COLO829 (cell line): ENCODE data around the gene RTP2.
A peak's percentile ranks its signal among the peaks of the same experiment; 100 is the strongest.
"Not testable (repeated sequence)": the region's sequence is repeated elsewhere in the genome, so short reads cannot be mapped to it uniquely, and the experiment has no call there.

Source experiments
- DNase-seq: peaks from one replicate; pipeline ENCODE4 v3.0.0; 2012; ENCODE audit warnings: low spot score

The RTP2 gene

DNA sequence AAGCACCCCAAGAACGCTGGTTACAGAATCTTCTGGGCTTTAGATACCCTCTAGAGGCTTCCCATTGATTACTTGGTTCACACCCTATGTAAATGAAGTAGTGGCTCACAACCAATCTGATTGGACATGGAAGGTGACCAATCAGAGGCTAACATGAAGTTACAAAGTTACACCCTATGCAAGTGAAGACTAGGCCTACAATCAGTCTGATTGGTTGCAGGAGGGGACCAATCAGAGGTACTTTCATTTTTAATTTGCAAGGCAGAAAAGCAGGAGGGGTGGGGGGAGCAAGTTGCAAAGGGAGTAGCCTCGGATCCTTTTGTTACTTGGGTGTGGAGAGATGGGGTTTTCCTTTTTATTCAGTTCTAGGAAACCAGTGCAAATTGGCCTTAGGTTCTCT lies 11.1 kb upstream of the RTP2 start:
- no peak for DNase-seq

- DNase-seq: no peak
These were observed 6.8 kb upstream of the RTP2 start for GRCh38 chr3:187709155-187709554.

DNA sequence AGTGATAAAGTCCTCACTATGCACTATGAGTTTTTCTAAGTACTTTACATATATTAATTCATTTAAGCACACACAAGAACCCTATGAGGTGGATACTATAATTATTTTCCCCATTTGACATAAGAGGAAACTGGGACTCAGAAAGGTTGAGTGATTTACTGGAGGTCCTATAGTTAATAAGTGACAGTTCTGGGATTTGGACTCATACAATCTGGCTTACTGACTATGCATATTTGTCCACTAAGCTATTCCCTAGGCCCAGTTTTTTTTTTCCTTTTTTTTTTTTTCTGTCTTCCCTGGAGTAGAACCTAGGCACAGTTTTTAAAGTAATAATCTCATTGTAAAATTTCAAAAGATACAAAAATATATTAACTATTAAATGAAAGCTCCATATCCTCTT lies 6.3 kb upstream of the RTP2 start:
- no peak for DNase-seq

DNA sequence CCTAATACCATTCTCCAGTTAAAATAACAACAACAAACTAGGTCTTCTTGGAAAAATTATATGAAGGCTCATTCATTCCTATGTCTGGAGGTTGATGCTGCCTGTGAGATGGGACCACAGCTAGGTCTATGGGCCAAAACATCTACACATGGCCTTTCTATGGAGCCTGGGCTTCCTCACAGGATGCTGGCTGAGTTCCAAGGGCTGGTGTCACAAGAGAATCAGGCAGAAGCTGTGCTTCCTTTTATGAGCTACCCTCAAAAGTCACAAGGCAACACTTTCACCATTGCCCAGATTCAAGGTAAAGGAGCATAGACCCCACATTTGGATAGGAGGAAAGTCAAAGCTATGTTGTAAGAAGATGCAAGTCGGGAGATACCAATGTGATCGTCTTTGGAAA lies 4.6 kb upstream of the RTP2 start:
- DNase-seq: no peak

GRCh38 chr3:187705164-187705563 lies 2.8 kb upstream of the RTP2 start:
- no peak for DNase-seq

DNA sequence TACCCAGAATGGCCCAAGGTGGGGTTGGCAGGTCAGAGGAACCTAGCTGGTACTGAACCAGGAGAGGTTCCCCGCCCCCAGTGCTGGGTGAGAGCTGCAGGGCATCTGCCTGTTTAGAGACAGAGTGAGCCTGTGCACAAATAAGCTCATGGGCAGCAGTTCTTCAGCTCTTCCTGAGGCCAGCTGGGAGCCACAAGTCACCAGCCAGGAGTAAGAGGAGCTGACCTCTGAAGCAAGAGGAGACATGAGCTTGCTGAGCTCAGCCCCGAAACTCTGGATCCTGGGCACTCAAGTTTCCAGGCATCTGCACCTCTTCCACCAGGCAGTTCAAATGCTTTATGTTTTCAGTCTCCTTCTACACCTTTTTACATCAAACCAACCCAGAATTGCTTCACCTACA lies 2.1 kb downstream of the RTP2 start:
- no peak for DNase-seq

DNA sequence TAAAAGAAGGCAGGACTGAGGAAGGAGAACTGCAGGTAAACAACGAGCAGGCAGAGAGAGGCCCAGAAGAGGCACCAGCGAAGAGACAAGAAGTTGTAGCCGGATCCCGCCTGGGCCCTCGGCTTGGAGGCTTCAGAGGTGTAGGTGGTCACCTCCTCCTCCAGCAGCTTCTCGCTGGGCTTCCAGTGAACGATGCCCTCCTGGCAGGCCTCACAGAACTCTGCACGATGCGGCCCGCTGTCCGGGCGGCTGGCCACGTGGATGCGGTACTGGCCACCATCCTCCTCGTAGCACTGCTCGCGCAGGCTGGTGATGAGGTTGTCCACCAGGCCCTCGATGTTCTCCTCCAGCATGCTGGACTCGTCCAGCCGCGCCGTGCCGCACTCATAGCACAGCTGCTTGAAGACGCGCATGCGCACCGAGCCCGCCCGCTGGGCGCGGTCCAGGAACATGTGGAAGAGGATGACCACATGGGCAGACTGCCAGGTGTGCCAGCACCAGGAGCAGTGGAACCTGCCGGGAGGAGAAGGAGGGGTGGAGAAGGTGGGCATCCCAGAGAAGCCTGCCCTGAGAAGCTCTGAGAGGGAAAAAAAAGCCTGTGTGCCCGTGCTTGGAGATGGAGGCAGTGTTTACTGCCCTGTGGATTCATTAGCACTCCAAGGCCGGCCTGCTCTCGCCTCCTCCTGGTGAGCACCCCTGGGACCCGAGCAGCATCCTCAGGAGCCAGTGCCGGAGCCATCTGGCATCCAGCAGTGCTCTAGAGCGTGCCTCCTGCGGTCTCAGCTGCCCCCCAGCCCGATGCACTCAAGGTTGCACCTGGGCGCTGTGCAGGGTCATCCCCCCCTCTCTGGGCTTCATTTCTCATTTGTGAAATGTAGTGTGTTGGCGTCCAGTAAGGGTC lies 3.6 kb downstream of the RTP2 start:
- no peak for DNase-seq

DNA sequence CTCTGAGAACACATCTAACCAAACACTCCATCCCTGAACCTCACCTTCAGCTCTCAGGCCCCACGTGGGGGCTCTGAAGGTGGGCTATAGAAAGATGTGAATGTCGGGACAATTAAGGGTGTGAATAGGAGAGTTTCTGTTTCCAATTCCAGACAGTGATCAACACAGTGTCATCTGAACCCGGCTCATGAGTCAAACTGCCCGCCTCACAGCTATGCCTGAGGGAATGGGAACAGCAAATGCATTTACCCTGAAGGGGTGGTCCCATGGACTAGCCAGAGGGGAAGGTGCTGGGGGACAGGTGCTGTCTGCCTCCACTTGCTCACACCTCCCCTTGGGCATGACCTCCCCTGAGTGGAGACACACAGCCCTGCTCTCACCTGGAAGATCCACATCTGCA lies 6.3 kb downstream of the RTP2 start:
- DNase-seq: no peak

DNA sequence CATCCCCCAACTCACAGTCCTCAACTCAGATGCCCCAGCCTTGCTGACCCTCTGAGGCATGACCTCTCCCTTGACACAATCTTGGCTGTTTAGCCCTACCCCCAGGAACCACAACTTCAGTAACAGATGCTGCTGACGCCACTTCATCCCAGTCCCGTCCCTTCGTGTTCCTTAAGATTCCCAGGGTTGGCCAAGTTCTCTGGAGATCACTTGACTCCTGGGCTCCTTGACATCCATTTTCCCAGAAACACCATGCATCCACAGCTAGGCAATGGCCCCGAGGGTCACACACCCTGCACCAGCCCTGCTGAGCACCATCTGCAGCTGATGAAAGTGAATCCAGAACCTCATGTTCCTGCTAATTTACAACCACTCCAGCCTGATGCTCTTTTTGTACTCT lies 6.9 kb downstream of the RTP2 start:
- no peak for DNase-seq

DNA sequence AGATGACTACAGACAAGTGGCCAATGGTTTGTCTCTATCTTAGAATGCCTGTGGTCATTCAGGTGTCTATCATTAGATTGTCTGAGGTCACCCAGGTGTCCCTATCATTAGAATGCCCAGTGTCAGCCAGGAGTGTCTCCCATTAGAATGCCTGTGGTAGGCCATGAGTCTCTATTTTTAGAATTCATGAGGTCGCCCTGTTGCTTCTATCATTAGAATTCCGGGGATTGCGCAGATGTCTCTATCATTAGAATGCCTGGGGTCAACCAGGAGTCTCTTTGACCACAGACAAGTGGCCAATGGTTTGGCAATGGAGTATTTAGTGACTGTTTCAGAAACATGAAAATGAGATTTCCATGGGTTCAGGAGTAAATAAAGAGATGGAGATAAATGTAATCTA lies 7.6 kb downstream of the RTP2 start:
- DNase-seq: no peak

GRCh38 chr3:187693431-187693830 lies 8.9 kb downstream of the RTP2 start:
- DNase-seq: no peak

DNA sequence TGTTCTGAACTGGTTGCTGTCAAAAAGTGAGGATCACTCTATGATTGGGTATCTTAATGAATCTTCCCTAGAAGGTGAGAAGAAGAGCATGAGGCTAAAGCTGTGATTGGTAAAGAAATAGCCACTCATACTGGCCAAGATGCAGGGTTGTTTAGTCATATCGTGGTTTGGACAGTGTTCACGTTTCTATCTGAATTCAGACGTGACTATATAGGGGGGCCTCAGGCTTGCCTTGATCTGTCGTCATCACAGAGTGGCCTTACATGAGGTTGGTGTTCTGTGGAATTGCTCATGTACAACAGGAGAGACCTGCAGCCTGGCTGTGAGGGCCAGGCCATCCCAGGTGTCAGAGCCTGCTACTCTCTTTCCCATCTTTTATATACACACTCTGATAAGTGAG lies 12.4 kb downstream of the RTP2 start:
- DNase-seq: no peak

GRCh38 chr3:187686621-187687273 lies 15.6 kb downstream of the RTP2 start:
- DNase-seq: no peak

- no peak for DNase-seq
These were observed 16.4 kb downstream of the RTP2 start for GRCh38 chr3:187685948-187686347.

- peak; percentile 57 for DNase-seq
These were observed 17.5 kb downstream of the RTP2 start for GRCh38 chr3:187684880-187685279.

DNA sequence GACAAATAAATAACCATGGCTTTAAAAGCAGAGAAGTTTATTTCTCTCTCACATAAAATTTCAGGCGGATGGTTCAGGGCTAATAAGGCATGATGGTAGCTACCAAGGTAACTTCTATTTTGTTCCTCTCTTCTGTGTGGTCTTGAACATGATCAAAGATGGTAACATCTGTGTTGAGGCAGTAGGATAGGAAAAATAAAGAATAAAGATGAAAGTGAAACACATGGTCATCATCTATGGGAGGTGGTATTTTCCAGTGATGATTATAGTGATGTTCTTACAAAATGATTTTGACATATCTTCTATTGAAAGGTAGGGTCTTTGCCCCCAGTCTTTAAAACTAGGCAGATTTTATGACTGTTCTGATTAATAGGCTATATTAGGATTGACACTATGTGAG lies 17.9 kb downstream of the RTP2 start:
- DNase-seq: no peak

DNA sequence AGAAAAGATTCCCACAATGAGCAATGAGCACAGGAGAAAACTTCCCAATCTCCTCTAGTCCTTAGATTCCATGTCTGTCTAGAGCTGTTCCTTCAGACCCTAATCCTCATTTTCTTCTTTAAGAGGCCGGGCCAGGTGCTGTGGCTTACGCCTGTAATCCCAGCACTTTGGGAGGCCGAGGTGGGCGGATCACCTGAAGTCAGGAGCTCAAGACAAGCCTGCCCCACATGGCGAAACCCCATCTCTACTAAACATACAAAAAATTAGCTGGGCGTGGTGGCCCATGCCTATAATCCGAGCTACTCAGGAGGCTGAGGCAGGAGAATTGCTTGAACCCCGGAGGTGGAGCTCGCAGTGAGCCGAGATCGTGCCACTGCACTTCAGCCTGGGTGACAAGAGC lies 20.6 kb downstream of the RTP2 start:
- DNase-seq: not testable (repeated sequence)

- DNase-seq: peak; percentile 84
These were observed 22.5 kb downstream of the RTP2 start for GRCh38 chr3:187679638-187680396.

DNA sequence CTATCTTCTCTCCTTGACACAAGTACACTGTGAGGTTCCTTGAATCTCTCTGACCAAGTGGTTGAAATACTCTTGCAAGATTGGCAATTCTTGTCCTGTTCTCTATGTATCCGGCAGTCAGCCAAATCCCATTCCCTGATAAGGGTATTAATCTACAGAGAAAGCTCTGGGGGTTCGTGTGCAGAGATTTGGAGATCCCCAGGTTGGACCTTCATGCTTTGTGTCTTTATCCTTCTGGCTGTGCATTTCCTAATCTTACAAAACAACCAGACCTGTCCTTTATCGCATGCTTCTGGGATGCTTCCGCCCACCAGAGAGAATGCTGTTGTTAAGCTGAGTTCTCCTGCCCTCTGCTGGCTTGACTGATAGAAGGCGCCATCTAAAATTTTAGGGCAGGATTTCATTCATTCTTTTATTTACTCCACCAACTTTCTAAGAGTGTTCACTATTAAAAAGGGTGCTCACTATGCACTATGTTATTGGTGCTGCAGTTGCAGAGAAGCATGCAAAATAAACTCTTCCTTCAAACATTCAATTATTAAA lies 23.6 kb downstream of the RTP2 start:
- DNase-seq: peak; percentile 63

GRCh38 chr3:187677604-187678003 lies 24.8 kb downstream of the RTP2 start:
- no peak for DNase-seq

- no peak for DNase-seq
These were observed 29.3 kb downstream of the RTP2 start for GRCh38 chr3:187673012-187673411.

DNA sequence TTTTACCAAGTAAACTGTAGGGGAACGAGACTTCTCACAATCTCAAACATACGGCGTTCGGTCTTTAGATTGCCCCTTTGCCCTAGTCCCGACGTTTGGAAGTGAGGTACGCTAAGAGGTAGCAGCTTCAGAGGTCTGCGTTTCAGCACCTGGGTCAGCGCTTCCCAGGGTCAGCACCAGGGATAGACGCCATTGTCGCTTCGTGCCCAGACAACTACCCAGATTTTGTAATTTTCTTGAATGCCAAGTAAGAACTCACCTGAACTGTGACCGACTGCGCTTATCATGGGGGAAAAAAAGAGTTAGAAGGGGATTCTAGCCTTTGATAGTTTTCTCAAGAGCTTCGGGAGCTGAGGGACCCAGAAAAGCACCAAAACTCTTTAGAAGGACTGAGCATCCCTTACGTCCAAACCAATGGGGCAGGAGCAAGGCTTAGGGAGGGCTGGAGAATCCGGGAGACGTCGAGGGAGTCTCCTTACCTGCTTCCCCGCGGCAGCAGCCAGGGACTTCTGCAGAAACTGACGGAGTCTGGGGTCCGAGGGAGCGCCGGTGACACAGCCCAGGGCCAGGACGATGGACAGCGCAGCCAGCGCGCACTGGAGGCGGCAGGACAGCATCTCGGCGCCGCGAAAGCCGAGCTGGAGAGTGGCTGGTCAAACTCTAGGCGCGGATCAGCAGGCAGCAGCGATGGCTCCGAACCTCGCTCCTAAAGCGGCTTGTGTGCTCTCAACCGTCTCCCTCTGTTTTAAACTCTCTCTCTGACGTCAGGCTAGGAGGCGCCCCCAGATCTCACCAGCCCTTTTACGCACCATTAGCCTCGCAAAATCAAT lies 32.5 kb downstream of the RTP2 start, which contains the start of gene SST:
TSS of gene SST (minus strand) at position 720 of the 830 bp plus-strand sequence. CDS start at position 617, 103 bp downstream.
- peak; percentile 41 for DNase-seq
